GM10266 (cell line): ENCODE data around the gene IMPDH1.

Experiments used
- DNase-seq: peaks from one replicate; pipeline ENCODE4 v3.0.0; 2012; ENCODE audit errors: extremely low spot score
- TF ChIP-seq, protein P1 (sequence below): IDR thresholded peaks from 2 replicates; pipeline ENCODE4 v1.5.1; 2012; ENCODE audit warnings: mild to moderate bottlenecking, low read depth; ENCODE audit not compliant: control insufficient read depth, insufficient read depth; ENCODE audit errors: missing control alignments

The IMPDH1 gene

DNA sequence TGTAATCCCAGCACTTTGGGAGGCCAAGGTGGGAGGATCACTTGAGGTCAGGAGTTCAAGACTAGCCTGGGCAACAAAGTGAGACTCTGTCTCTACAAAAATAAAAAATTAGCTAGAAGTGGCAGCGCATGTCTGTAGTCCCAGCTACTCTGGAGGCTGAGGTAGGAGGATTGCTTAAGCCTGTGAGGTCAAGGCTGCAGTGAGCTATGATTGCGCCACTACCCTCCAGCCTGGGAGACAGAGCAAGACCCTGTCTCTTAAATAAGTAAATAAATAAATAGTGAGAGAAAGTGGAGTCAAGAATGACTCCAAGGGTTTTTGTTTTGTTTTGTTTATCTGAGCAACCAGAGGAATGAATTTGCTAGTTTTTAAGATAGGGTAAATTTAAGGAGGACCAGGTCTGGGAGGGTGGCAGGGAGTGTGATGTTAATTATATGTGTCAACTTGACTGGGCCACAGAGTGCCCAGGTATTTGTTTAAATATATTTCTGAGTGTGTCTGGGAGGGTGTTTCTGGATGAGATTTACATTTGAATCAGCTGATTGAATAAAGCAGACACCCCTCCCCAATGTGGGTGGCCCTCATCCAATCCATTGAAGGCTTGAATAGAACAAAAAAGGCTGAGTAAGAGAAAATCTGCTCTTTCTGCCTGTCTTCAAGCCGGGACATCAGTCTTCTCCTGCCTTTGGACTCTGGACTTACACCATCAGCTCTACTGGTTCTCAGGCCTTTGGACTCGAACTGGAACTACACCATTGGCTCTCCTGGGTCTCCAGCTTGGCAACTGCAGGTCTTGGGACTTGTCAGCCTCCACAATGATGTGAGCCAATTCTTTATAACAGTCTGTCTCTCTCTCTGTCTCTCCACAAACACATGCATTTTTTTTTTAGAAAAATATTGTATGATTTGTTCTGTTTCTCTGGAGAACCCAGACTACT is 23.5 kb downstream of the IMPDH1 start:
- no peak for DNase-seq
- TF ChIP-seq, protein P1, sequence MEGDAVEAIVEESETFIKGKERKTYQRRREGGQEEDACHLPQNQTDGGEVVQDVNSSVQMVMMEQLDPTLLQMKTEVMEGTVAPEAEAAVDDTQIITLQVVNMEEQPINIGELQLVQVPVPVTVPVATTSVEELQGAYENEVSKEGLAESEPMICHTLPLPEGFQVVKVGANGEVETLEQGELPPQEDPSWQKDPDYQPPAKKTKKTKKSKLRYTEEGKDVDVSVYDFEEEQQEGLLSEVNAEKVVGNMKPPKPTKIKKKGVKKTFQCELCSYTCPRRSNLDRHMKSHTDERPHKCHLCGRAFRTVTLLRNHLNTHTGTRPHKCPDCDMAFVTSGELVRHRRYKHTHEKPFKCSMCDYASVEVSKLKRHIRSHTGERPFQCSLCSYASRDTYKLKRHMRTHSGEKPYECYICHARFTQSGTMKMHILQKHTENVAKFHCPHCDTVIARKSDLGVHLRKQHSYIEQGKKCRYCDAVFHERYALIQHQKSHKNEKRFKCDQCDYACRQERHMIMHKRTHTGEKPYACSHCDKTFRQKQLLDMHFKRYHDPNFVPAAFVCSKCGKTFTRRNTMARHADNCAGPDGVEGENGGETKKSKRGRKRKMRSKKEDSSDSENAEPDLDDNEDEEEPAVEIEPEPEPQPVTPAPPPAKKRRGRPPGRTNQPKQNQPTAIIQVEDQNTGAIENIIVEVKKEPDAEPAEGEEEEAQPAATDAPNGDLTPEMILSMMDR = no peak

DNA sequence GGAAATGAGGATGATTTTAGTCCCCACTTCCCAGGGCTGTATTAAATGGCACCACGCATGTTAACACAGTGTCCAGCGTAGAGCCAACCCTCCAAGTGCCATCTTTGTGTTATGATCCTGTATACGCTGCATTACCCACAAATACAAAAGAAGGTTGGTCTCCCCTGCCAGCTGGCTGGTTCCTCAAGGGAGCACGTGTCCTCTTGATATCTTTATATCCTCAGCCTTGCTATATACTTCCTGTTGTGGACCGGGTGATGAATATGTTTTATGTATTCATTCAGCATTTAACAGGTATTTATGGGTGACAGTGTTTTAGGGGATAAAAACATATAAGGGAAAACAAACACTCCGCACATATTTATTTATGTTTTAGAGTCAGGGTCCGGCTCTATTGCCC is 25.1 kb downstream of the IMPDH1 start:
- TF ChIP-seq, protein P1 = no peak
- no peak for DNase-seq

GRCh38 chr7:128383776-128384175 is 26.0 kb downstream of the IMPDH1 start:
- TF ChIP-seq, protein P1 = no peak
- no peak for DNase-seq

GRCh38 chr7:128381161-128381821 is 28.5 kb downstream of the IMPDH1 start:
- TF ChIP-seq, protein P1 = peak; percentile 50
- DNase-seq = no peak

DNA sequence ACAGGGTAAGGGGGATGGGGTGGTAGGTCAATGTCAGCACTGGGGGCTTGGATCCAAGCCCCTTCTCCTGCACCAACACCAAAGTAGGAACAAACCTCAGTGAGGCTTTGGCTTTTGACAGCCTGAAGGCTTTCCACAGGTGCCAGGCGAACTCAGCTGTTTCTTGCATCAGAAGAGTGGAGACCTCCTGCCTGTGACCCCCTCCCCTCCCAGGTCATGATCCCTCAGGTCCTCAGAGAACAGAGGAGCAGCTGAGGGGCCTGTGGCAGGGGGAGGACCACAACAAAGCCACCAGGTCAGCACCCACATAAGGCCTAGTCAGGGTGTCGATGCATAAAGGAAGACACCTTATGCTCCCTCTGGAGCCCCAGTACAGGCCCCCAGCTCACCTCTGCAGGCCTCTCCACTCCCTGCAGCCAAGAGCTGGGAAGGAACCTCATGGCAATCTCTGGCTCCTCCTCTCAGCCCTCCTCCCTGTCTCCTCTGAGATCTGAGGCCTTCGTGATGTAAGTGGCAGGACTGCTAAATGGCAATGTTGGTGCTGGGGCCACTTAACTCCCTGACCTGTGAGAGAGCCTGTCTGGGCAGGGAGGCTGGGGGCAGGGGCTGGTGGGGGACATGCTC is 29.2 kb downstream of the IMPDH1 start:
- TF ChIP-seq, protein P1 = no peak
- DNase-seq = no peak

- TF ChIP-seq, protein P1 = no peak
These were observed 29.8 kb downstream of the IMPDH1 start for GRCh38 chr7:128379900-128380479.

More at GRCh38 chr7:128379900-128380479, 29.8 kb downstream of the IMPDH1 start:
- DNase-seq = no peak
